HCT116 (cell line): ENCODE data around the gene DNAAF8. TPM values are rescaled to one million over a fixed set of nuclear protein-coding genes. Genes with fewer than 3 reads are reported as not detected.

Source experiments
- ATAC-seq: fragments of 200-7000 bp; cut with Tn5 transposase; 2 replicates; pipeline ENCODE4 v1.9.1; 2020; ENCODE audit warnings: mild to moderate bottlenecking, moderate library complexity
- BruUV-seq: library from RNA; stranded (reverse); fragments of 400-500 nt; replicated peaks from 2 replicates; lab custom pipeline; 2021; lab: Mats Ljungman, UMichigan
- CTCF ChIA-PET: fragments of 300-600 bp; sonication (Branson Sonifier 250); formaldehyde crosslinking; loops from one replicate; lab custom pipeline; 2021; ENCODE audit warnings: antibody characterized with exemption; lab: Charles Lee
- POLR2A ChIA-PET: fragments of 300-600, 350-600 bp; sonication (Branson Sonifier 250); formaldehyde crosslinking; loops from one replicate; lab custom pipeline; 2021; ENCODE audit warnings: antibody characterized with exemption; lab: Charles Lee
- RAD21 ChIA-PET, 2 experiments: fragments of 300-600 bp; sonication (Branson Sonifier 250); formaldehyde crosslinking; loops; one replicate each; lab custom pipeline; 2023; ENCODE audit warnings: low total read pairs in 2 of 2; ENCODE audit not compliant: uncharacterized antibody in 2 of 2, unreplicated experiment in 2 of 2, low non-redundant PET in 1 of 2; lab: Charles Lee
- DNase-seq: peaks from one replicate; pipeline ENCODE4 v3.0.0-alpha.2; 2010; ENCODE audit warnings: low read depth, low spot score
- H2AFZ ChIP-seq: fragments of 200-600 bp; shearing (Covaris generic), sonication (generic); 2 replicates; pipeline ENCODE4 v1.6.1; 2017; ENCODE audit warnings: low read depth, mixed run types, mixed read lengths, antibody characterized with exemption, low read length; ENCODE audit not compliant: poor library complexity, severe bottlenecking
- H3K27ac ChIP-seq: 2 replicates; pipeline ENCODE4 v1.5.1; 2012; ENCODE audit warnings: low read depth, low read length
- H3K27me3 ChIP-seq: fragments of 200-600 bp; sonication (generic); 2 replicates; pipeline ENCODE4 v1.6.1; 2016; ENCODE audit warnings: mixed run types, low read length, mixed read lengths; ENCODE audit not compliant: insufficient read depth
- H3K36me3 ChIP-seq, 2 experiments: fragments of 200-500 bp in 1 of 2; fragments of 200-600 bp in 1 of 2; sonication (Bioruptor generic) in 1 of 2; sonication (generic) in 1 of 2; 2 replicates each; pipeline versions ENCODE4 v1.5.1 to v1.6.1; 2014 to 2016; ENCODE audit warnings: low read length in 2 of 2, inconsistent platforms in 1 of 2, mixed read lengths in 1 of 2, mixed run types in 1 of 2; ENCODE audit not compliant: insufficient read depth in 2 of 2, control insufficient read depth in 1 of 2
- H3K4me1 ChIP-seq, 2 experiments: fragments of 200-600 bp in 1 of 2; sonication (generic) in 1 of 2; 2 replicates each; pipeline versions ENCODE4 v1.5.1 to v1.6.1; 2012 to 2017; ENCODE audit warnings: low read length in 2 of 2, inconsistent platforms in 1 of 2, mild to moderate bottlenecking in 1 of 2, mixed read lengths in 1 of 2, mixed run types in 1 of 2, moderate library complexity in 1 of 2; ENCODE audit not compliant: insufficient read depth in 2 of 2, control insufficient read depth in 1 of 2
- H3K4me2 ChIP-seq: fragments of 200-600 bp; sonication (generic); 2 replicates; pipeline ENCODE4 v1.6.1; 2017; ENCODE audit warnings: mixed run types, low read length, mixed read lengths
- H3K4me3 ChIP-seq, 2 experiments: fragments of 200-600 bp in 1 of 2; sonication (generic) in 1 of 2; replicated peaks in 1 of 2; 2 replicates each; pipeline ENCODE4 v1.5.1; 2011 to 2016; ENCODE audit warnings: low read length in 2 of 2, control low read depth in 1 of 2, low read depth in 1 of 2, mild to moderate bottlenecking in 1 of 2, mixed read lengths in 1 of 2, mixed run types in 1 of 2
- H3K79me2 ChIP-seq: fragments of 200-600 bp; sonication (generic); 2 replicates; pipeline ENCODE4 v1.6.1; 2017; ENCODE audit warnings: mild to moderate bottlenecking, mixed run types, low read length, moderate library complexity, mixed read lengths; ENCODE audit not compliant: insufficient read depth
- H3K9ac ChIP-seq: fragments of 200-600 bp; sonication (generic); 2 replicates; pipeline ENCODE4 v1.6.1; 2016; ENCODE audit warnings: low read length, mixed read lengths
- H3K9me2 ChIP-seq: fragments of 200-600 bp; sonication (generic), shearing (Covaris generic); 2 replicates; pipeline ENCODE4 v1.6.1; 2017; ENCODE audit warnings: mixed run types, mild to moderate bottlenecking, moderate library complexity; ENCODE audit not compliant: insufficient read depth
- H3K9me3 ChIP-seq, 2 experiments: fragments of 200-500 bp in 1 of 2; fragments of 200-600 bp in 1 of 2; sonication (Bioruptor generic) in 1 of 2; sonication (generic) in 1 of 2; 2 replicates each; pipeline ENCODE4 v1.6.1; 2014 to 2017; ENCODE audit warnings: low read length in 2 of 2, mixed read lengths in 2 of 2, inconsistent platforms in 1 of 2, low read depth in 1 of 2, mild to moderate bottlenecking in 1 of 2, mixed run types in 1 of 2, moderate library complexity in 1 of 2; ENCODE audit not compliant: control insufficient read depth in 1 of 2, insufficient read depth in 1 of 2
- H4K20me1 ChIP-seq: fragments of 200-600 bp; sonication (generic), shearing (Covaris generic); 2 replicates; pipeline ENCODE4 v1.6.1; 2017; ENCODE audit warnings: mixed run types, mild to moderate bottlenecking, moderate library complexity; ENCODE audit not compliant: insufficient read depth
- CEBPB ChIP-seq: IDR thresholded peaks from 2 replicates; pipeline ENCODE4 v1.6.1; 2012; ENCODE audit warnings: low read depth
- CTCF ChIP-seq, 3 experiments: fragments of 200-600 bp in 1 of 3; sonication (generic) in 1 of 3; IDR thresholded peaks in 2 of 3; conservative IDR thresholded peaks in 1 of 3; 2 replicates each; pipeline ENCODE4 v1.5.1; 2012 to 2017; ENCODE audit warnings: low read depth in 2 of 3, low read length in 2 of 3, antibody characterized with exemption in 1 of 3, borderline replicate concordance in 1 of 3, control low read depth in 1 of 3, mild to moderate bottlenecking in 1 of 3, mixed read lengths in 1 of 3, mixed run types in 1 of 3, moderate library complexity in 1 of 3; ENCODE audit not compliant: insufficient read depth in 1 of 3
- EGR1 ChIP-seq: IDR thresholded peaks from 2 replicates; pipeline ENCODE4 v1.6.1; 2012; ENCODE audit warnings: low read depth
- ELF1 ChIP-seq: IDR thresholded peaks from 2 replicates; pipeline ENCODE4 v1.6.1; 2012; ENCODE audit warnings: low read depth, borderline replicate concordance
- EZH2 ChIP-seq: fragments of 200-600 bp; sonication (generic); IDR thresholded peaks from 2 replicates; pipeline ENCODE4 v1.6.1; 2017; ENCODE audit warnings: antibody characterized with exemption, mixed run types
- EZH2phosphoT487 ChIP-seq: fragments of 200-600 bp; IDR thresholded peaks from 2 replicates; pipeline ENCODE4 v1.6.1; 2018; ENCODE audit warnings: antibody characterized with exemption, borderline replicate concordance
- FOSL1 ChIP-seq: IDR thresholded peaks from 2 replicates; pipeline ENCODE4 v1.6.1; 2012; ENCODE audit warnings: low read depth
- JUND ChIP-seq: IDR thresholded peaks from 2 replicates; pipeline ENCODE4 v1.6.1; 2012
- MAX ChIP-seq: IDR thresholded peaks from 2 replicates; pipeline ENCODE4 v1.6.1; 2012
- POLR2A ChIP-seq: IDR thresholded peaks from 2 replicates; pipeline ENCODE4 v1.7.0; 2011; ENCODE audit warnings: borderline replicate concordance; ENCODE audit not compliant: insufficient read depth, insufficient read length; ENCODE audit errors: extremely low read depth
- RAD21 ChIP-seq: IDR thresholded peaks from 2 replicates; pipeline ENCODE4 v1.6.1; 2012; ENCODE audit warnings: low read depth, mild to moderate bottlenecking
- REST ChIP-seq: IDR thresholded peaks from 2 replicates; pipeline ENCODE4 v1.6.1; 2012; ENCODE audit warnings: low read depth
- SIN3A ChIP-seq: IDR thresholded peaks from 2 replicates; pipeline ENCODE4 v1.6.1; 2012; ENCODE audit warnings: low read depth
- SP1 ChIP-seq: IDR thresholded peaks from 2 replicates; pipeline ENCODE4 v1.6.1; 2012; ENCODE audit warnings: low read depth
- SRF ChIP-seq: IDR thresholded peaks from 2 replicates; pipeline ENCODE4 v1.6.1; 2012; ENCODE audit warnings: low read depth
- TCF7L2 ChIP-seq: IDR thresholded peaks from 2 replicates; pipeline ENCODE4 v1.7.0; 2011; ENCODE audit warnings: borderline replicate concordance, inconsistent platforms; ENCODE audit not compliant: insufficient read depth, insufficient read length; ENCODE audit errors: extremely low read depth
- YY1 ChIP-seq: IDR thresholded peaks from 2 replicates; pipeline ENCODE4 v1.6.1; 2011; ENCODE audit warnings: low read length, low read depth, moderate library complexity, mild to moderate bottlenecking; ENCODE audit not compliant: insufficient replicate concordance; ENCODE audit errors: extremely low read depth
- ZBTB33 ChIP-seq: IDR thresholded peaks from 2 replicates; pipeline ENCODE4 v1.6.1; 2011; ENCODE audit warnings: mild to moderate bottlenecking, low read length, moderate library complexity; ENCODE audit not compliant: insufficient replicate concordance; ENCODE audit errors: extremely low read depth
- ZFX ChIP-seq: fragments of 450-650 bp; IDR thresholded peaks from 2 replicates; pipeline ENCODE4 v1.6.1; 2017
- ZNF274 ChIP-seq: fragments of 200-500 bp; sonication (Bioruptor generic); IDR thresholded peaks from 2 replicates; pipeline ENCODE4 v1.6.1; 2014; ENCODE audit warnings: mild to moderate bottlenecking, low read depth, low read length, inconsistent platforms
- intact Hi-C: fragments of 100-400 bp; cut with micrococcal nuclease; formaldehyde crosslinking; loops from 2 replicates; pipeline ENCODE4 v1.10.0; 2022
- total RNA-seq: library from RNA; stranded (reverse); gene quantifications from one replicate; pipeline ENCODE4 v1.2.1, GENCODE V29; 2021; ENCODE audit not compliant: unreplicated experiment

DNAAF8 gene
- total RNA-seq, 1 experiment from 2014 or later: 1.0 TPM

- Histone ChIP-seq H3K27me3 (no peaks in the 10 kb centered on the region), H3K9me3 (no peaks in the 10 kb centered on the region), H3K9me2 (no peaks in the 10 kb centered on the region), H3K27ac (no peak overlapping the region), H3K4me2 (no peak overlapping the region), H3K9ac (no peak overlapping the region), H2AFZ (no peak overlapping the region), H3K4me3 (no peak overlapping the region), H3K36me3 (peaks cover 0 to 7% of the 10 kb centered on the region in 2 experiments; a peak in 1 of 4 replicates), H3K79me2 (no peaks in the 10 kb centered on the region), H3K4me1 (no peaks in the 10 kb centered on the region), H4K20me1 (no peaks in the 10 kb centered on the region)
- no peak for TF ChIP-seq ZFX
- no peak for TF ChIP-seq JUND
- no peak for TF ChIP-seq ZBTB33
- no peak for TF ChIP-seq SIN3A
- TF ChIP-seq ELF1: no peak
- no peak for TF ChIP-seq YY1
- no peak for TF ChIP-seq EZH2phosphoT487
- TF ChIP-seq EZH2: no peak
- TF ChIP-seq CTCF (IDR thresholded peaks at IDR 0.05 in 2 of 3, conservative IDR thresholded peaks at IDR 0.05 in 1 of 3; ENCODE audit: borderline replicate concordance in 1 of 3, insufficient read depth in 1 of 3, low read depth in 2 of 3, low read length in 2 of 3): no peak
- no peak for TF ChIP-seq CEBPB
- no peak for TF ChIP-seq SP1
- no peak for TF ChIP-seq SRF
- TF ChIP-seq TCF7L2: no peak
- TF ChIP-seq ZNF274: no peak
- TF ChIP-seq MAX: no peak
- TF ChIP-seq FOSL1: no peak
- no peak for TF ChIP-seq REST
- no peak for TF ChIP-seq RAD21
- TF ChIP-seq EGR1: no peak
- TF ChIP-seq POLR2A: no peak
- ATAC-seq (no peak), DNase-seq (no peak)
- RAD21 ChIA-PET: no interaction called here
- BruUV-seq: no TSS peak
- POLR2A ChIA-PET: no interaction called here
- CTCF ChIA-PET: no interaction called here
- intact Hi-C loops: no loop called here
Measured at GRCh38 chr16:4686497-4687210, 47.7 kb upstream of the DNAAF8 start.
